RCC 7860 (cell line): ENCODE data around the gene SPATA31A6.
"Not testable (repeated sequence)": the region's sequence is repeated elsewhere in the genome, so short reads cannot be mapped to it uniquely, and the experiment has no call there.

Source experiments
- DNase-seq: peaks from one replicate; pipeline ENCODE4 v3.0.0-alpha.2; 2015; ENCODE audit warnings: low spot score
- FAIRE-seq: peaks from 2 replicates; lab custom pipeline; 2012; peaks lifted over from hg19 to GRCh38; lab: Jason Lieb, UNC

Gene SPATA31A6

GRCh38 chr9:42183359-42183758 is at the start of gene SPATA31A6:
TSS of gene SPATA31A6 (plus strand) at chr9:42183659. CDS start at chr9:42183688, 29 bp downstream.
- FAIRE-seq = not testable (repeated sequence)

GRCh38 chr9:42160299-42160698 is 23.2 kb upstream of the SPATA31A6 start:
- not testable (repeated sequence) for FAIRE-seq, DNase-seq

More at GRCh38 chr9:42183359-42183758, at the start of gene SPATA31A6:
- not testable (repeated sequence) for DNase-seq

GRCh38 chr9:42219861-42220260 is 36.4 kb downstream of the SPATA31A6 start:
- not testable (repeated sequence) for DNase-seq, FAIRE-seq

- not testable (repeated sequence) for FAIRE-seq, DNase-seq
These were observed 39.8 kb downstream of the SPATA31A6 start for GRCh38 chr9:42223230-42223629.

GRCh38 chr9:42233031-42233430 is 49.6 kb downstream of the SPATA31A6 start:
- FAIRE-seq, DNase-seq: not testable (repeated sequence)

- FAIRE-seq, DNase-seq: not testable (repeated sequence)
These were observed 51.2 kb downstream of the SPATA31A6 start for GRCh38 chr9:42234610-42235009.

- not testable (repeated sequence) for FAIRE-seq, DNase-seq
These were observed 52.0 kb downstream of the SPATA31A6 start for GRCh38 chr9:42235352-42235991.

- not testable (repeated sequence) for FAIRE-seq, DNase-seq
These were observed 52.6 kb downstream of the SPATA31A6 start for GRCh38 chr9:42236097-42236496.

GRCh38 chr9:42237381-42237780 is 53.9 kb downstream of the SPATA31A6 start:
- FAIRE-seq, DNase-seq: not testable (repeated sequence)

- not testable (repeated sequence) for FAIRE-seq, DNase-seq
These were observed 55.4 kb downstream of the SPATA31A6 start for GRCh38 chr9:42238862-42239261.
